GM21390 (cell line): ENCODE measurements around the gene PROSER1.
"Not testable (repeated sequence)": the region's sequence is repeated elsewhere in the genome, so short reads cannot be mapped to it uniquely, and the experiment has no call there.

Source experiments
- ATAC-seq: cut with Tn5 transposase; IDR thresholded peaks from one replicate; pipeline ENCODE4 v1.9.1; 2021; ENCODE audit not compliant: unreplicated experiment

Gene PROSER1

DNA sequence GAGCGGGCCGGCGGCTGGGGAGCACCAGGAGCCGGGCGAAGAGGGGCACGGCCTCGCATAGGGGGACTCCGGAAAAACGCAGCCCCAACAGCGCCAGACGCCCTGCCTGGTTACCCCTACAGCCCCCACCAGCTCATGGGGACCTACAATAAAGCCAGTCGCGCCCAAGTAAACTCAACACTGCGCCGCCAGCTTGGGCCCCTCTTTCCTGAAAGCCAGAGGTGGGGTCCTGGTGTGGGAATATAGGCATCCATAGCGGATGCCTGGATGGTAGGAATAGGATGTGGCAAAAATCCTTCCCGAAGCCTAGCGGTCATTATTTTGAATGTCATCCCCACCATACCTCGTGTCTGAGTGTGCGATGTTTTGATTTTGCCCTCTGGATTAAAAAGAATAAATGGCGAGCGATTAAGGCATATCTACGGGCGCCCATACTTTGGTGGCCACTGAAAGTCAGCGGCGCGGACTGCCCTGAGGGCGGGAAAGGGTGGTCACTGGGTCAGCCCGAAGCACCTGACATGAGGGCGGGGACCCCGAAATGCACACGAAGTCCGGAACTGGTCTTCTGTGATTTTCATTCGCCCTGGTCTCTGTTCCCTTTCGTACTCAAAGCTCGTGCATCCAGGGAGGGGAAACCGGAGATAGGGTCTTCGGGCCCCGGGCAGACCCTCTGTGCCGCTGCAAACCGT is at the start of gene PROSER1, which contains the start of gene NHLRC3:
Gene PROSER1, minus strand, starts transcription at position 210 of the 689 bp plus-strand sequence. CDS start 847 bp downstream, outside the sequence.
Gene NHLRC3, plus strand, starts transcription at position 577 of the 689 bp plus-strand sequence. CDS start 184 bp downstream, outside the sequence.
- peak; percentile 68 for ATAC-seq

DNA sequence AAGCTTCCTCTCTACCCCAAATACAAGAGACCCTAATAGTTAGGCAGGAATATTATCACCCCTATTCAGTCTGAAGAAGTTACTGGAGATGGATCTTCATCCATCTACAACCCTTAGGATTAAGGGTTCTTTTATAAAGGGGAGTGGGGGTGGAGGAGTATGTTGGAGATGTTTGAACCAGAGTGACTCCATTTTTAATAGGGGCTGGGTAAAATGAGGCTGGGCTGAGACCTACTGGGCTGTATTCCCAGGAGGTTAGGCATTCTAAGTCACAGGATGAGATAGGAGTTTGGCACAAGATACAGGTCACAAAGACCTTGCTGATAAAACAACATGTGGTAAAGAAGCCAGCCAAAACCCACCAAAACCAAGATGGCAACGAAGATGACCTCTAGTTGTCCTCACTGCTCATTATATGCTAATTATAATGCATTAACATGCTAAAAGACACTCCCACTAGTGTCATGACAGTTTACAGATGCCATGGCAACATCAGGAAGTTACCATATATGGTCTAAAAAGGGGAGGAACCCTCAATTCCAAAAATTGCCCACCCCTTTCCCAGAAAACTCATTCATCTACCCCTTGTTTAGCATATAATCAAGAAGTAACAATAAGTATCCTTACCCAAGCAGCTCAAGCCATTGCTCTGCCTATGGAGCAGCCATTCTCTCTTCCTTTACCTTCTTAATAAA is 48.5 kb upstream of the PROSER1 start:
- not testable (repeated sequence) for ATAC-seq

DNA sequence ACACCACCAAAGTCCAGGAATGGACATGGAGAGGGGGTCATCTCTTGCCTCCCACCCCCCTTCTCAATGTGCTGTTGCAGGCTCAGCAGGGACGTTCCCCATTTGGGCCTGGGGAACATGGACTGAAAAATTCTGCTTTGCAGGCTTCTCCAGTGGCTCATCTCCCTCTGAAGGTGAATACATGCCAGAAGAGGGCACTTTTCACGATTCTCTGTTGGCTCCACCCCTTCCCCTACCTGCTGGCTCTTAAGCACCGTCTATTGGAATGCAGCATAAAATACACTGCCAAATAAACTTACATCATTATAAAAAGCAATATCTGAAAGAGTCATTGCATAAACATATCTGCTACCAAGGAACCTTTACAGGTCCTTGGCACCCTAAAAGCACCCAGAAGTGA is 36.1 kb upstream of the PROSER1 start:
- no peak for ATAC-seq

GRCh38 chr13:39072842-39073241 is 35.0 kb upstream of the PROSER1 start:
- ATAC-seq = no peak

DNA sequence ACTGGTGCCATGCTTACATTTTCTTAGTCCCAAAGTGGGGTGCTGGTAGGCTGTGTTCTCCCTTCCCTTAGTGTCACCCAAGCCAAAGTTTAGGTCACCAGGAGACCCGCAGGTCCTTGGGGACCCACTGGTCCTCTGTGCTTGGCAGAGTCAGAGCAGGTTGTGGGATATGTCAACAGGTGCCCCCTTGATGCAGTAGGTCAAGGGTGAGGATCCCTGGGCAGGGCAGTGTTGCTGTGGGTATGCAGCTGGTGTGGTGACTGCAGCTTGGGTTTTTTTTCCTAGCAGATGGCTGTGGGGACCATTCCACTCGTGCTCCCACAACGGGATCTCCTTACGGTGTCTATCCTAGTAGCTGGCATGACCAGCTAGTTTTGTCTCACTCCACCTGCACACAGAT is 24.1 kb upstream of the PROSER1 start:
- no peak for ATAC-seq

- ATAC-seq = no peak
These were observed 20.2 kb upstream of the PROSER1 start for GRCh38 chr13:39058040-39058439.

DNA sequence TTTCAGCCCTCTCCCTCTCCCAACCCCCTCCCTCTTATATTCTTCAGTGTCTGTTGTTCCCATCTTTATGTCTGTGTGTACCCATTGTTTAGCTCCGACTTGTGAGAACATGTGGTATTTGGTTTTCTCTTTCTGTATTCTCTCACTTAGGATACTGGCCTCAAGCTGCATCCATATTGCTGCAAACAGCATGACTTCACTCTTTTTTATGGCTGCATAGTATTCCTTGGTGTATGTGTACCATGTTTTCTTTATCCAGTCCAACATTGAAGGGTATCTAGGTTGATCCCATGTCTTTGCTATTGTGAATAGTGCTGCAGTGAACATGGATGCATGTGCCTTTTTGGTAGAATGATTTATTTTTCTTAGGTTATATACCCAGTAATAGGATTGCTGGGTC is 18.1 kb upstream of the PROSER1 start:
- ATAC-seq = no peak

DNA sequence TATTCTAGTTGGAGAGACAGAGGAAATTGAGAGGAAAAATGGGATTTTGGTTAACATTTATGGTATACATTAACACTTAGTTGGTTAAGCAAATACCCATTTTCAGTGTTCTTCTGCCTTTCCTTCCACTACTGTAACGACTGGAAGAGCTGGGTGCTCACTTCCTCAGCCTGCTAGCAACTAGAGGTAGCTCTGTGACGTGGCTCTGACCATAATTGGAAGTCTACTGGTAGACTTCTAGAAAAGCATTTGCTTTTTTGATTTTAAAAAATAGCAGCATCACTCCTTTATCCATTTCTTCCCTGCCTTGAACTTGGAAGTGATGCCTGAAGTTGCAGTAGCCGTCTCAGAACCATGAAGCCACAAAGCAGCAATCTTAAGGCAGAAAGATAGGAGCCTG is 16.2 kb upstream of the PROSER1 start:
- no peak for ATAC-seq

GRCh38 chr13:39052944-39053343 is 15.1 kb upstream of the PROSER1 start:
- no peak for ATAC-seq

GRCh38 chr13:39051157-39051556 is 13.3 kb upstream of the PROSER1 start:
- no peak for ATAC-seq

DNA sequence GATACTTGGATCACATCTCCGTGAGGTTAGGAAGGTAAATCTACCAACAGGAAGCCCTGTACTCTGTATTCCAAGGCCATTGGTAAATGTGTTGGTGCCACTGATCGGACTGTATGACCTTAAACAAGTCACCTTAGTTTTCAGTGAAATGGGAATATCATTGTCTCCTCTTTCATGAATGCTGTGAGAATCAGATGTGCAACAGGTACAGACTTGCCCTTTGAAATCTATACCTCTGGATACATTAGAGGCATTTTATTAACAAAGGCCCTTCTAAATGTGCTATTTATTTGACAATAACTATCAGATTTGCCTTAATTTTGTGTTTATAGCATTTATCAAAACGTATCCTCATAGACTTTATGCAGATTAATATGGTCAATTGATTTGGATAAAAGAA is 11.4 kb upstream of the PROSER1 start:
- no peak for ATAC-seq

DNA sequence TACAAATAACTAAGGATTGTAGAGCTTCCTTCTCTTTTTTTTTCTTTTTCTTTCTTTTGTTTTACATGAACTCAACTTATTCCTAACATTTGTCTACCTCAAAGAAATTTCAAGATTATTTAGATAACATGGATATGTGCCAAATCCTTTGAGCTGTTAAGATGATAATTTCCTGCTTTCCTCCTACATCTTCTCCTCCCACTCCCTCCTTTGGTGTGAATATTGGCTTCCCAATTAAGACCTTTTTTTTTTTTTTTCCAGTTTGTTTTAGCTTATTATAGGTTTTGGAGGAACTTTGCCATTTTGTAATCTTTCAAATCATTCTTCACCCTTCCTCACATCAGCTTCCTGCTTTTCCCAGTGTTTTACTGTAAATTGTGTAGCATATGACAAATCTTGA is 10.9 kb upstream of the PROSER1 start:
- no peak for ATAC-seq

DNA sequence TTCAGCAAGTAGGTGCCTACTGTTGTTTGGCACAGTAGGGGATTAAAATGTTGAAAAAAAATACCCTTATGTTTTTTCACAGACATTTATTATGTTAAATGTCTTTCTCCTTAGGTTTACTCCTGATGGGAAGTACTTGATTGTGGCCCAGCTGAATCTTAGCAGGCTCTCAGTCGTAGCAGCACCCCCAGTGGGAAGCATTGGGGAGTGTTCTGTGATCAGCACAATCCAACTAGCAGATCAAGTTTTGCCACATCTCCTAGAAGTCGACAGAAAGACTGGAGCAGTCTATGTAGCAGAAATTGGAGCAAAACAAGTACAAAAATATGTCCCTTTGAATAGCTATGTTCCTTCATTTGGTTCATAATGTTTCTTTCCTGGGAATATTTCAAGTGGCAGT is 9.7 kb upstream of the PROSER1 start:
- ATAC-seq = no peak

DNA sequence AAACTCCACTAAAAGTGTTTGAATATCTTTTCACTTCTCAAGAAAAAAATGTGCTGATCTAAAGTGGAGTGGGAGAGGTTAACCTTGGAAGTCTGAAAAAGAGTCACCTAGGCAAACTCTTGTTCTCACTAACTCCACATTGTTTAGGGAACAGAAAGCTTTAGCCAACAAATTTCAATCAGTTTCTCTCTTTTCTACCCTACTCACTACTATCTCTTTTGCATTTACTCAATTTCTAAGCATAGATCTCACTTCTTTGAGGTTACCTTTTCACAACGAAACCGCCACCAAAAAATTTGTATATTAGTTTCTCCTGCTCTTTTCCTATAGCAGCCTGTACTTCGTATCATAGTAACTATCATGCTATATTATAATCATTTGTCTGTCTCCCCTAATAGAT is 6.6 kb upstream of the PROSER1 start:
- ATAC-seq = peak; percentile 88

DNA sequence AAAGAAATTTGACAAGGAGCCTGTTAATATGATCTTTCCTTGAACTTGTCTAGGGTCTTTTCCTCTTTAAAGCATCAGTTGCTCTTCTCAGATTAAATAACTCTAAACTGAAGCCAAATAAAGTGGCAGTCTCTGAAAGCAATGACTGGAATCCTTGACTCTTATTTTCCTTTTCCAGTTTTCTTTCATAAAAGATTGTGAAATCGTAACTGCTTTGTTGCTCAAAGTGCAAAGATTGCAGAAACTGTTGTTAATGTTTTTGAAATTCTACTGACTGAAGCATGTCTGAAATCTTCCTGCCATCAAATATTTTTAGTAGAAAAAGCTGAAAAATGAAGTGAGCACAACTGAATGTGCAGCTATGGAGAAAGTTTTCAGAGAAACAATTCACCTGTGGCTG is 2.3 kb upstream of the PROSER1 start:
- ATAC-seq = no peak

DNA sequence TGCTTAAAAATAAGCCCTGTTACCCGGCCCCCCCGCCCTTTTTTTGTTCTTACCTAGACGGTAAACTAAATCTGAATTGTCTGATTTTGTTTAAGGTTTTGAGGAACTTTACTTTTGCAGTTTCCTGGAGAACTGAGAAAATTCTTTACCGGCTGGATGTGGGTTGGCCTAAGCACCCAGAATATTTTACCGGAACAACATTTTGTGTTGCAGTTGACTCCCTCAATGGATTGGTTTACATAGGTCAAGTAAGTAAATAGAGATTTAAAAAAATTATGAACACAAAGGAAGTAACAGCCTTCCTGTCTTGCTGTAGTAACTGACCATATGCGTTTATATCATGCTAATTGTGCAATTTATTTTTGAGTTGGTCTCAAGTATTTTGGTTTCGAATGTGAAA is 1.2 kb upstream of the PROSER1 start:
- no peak for ATAC-seq

DNA sequence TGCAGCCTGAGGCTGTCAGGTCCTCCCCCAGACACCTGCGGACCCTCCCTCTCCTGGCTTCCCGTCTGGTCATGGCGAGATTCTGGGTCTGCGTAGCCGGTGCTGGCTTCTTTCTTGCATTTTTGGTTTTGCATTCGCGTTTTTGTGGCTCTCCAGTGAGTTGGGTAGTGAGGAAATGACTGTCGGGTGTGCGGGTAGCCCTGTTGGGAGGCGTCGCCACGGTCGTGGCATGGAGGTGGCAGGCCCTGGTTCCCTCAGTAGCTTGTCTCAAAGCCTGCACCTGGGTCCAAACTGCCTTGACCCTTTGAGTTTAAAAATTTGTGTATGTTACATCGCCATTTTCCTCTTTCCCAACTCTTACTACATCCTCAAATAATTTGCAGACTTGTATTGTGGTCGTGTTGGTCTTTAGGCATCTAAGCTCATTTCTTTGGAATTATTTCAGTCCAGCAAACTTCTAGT is 711 bp upstream of the PROSER1 start:
- peak; percentile 37 for ATAC-seq

DNA sequence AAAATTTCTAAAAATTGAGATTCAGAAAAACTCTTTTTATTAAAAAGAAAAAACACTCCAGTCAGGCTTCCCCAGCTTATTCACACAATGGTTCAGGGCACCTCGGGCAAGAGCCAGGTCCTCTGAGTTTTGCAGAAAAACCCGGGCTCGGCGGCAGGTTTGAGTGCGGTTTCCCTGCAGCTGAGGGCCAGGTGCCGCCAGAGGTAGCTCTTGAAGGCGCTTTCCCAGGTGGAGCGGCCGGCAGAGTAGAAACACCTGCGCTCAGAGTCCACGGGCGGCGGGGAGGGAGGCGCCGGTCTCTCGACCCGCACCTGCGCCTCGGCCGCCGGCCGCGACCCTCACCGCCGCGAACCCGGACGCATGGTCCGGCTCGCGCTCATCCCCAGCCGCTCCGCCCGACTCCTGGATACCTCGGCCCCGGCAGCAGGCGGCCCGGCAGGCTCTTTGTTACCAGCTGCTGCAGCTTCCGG is 444 bp downstream of the PROSER1 start:
- peak; percentile 29 for ATAC-seq

- ATAC-seq = no peak
These were observed 1.7 kb downstream of the PROSER1 start for GRCh38 chr13:39036212-39036611.

DNA sequence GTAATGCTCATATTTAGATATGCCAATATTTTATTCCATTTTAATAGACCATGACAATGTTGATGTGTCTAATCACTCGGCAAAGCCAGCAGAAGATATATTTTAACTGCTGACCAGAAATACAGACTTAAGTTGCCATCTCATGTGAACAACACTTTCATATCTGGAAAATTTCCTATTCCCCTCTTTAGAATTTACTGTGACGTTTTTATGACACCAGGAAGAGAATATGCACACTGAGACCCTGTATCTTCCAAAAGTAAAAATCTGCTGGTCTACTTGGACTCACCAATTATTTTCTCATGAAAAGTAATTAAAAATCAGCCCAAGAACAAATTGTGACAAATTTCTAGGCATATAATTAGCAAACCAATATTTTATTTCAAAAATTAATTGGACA is 2.1 kb downstream of the PROSER1 start:
- ATAC-seq = no peak

- no peak for ATAC-seq
These were observed 2.7 kb downstream of the PROSER1 start for GRCh38 chr13:39035204-39035603.

DNA sequence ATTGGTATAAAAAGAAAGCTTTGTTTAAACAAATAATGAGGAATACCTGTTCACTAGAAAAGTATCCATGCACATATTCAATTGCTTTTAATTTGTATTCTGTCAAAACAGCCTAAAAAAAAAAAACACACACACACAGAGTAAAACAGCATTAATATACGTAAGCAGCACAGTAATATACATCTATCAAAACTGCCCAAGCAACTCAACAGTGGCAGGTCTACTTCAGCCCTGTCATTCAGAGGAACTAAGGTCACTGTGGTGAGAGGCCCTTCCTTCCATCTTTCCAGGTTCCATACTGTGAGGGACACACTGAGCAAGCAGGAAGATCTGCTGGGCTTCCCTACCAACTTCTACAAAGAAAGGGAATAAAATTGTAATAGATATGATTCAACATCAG is 3.8 kb downstream of the PROSER1 start:
- ATAC-seq = no peak
